Activated CD4-positive, CD25-positive, alpha-beta regulatory T cell treated with anti-CD3 and anti-CD28 coated beads, Interleukin-2, amount 50 U/mL, for 24 hours (primary cell): ENCODE results near the gene CHRNA4.
"Not testable (repeated sequence)": the region's sequence is repeated elsewhere in the genome, so short reads cannot be mapped to it uniquely, and the experiment has no call there.

Experiments used
- ATAC-seq, 2 donors: fragments of 150-1000 bp; cut with Tn5 transposase; one replicate each; pipeline ENCODE4 v1.10.0; 2021; ENCODE audit warnings: mild to moderate bottlenecking in 1 of 2, moderate library complexity in 1 of 2

The CHRNA4 gene

DNA sequence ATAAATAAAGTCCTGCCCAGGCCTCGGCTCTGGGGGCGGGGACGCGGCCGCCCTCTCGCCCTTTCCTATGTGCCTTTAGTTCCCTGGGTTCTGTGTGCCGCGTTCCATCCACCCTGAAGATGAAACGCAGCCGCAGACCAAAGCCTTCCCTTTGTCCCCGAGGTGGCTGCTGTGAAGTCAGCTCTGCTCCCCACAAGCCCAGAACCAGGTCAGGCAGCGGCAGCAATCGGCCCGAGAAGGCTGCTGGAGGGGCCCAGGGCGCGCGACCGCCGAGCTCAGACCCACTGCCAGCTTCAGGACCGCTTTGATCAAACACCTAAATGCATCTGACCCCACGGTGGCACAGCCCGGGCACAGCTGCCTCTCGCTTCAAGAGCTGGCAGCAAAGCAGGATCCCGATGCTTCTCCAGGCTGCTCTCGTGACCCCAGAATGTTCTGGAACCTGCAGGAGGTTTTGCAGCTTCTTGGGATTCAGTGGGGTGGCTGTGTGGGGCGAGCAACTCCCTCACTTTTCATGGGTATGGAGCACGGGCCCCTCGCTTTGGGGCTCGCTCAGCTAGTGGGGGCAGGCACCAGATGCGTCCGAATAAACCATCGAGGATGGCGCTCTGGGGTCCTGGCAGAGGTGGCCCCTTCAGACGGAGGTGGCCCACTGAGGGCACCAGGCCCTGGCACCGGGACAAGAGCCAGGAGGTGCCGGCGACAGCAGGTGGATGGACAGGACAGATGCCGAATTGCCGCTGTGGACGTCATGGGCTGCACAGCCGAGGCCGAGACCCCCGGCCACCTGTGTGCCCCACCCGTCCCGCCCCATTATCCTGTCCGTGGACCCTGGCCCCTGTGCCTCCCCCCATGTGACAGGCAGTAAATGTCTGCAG, 13.0 kb downstream of the CHRNA4 start:
- no peak for ATAC-seq

GRCh38 chr20:63347081-63347741, 13.9 kb downstream of the CHRNA4 start:
- no peak for ATAC-seq

DNA sequence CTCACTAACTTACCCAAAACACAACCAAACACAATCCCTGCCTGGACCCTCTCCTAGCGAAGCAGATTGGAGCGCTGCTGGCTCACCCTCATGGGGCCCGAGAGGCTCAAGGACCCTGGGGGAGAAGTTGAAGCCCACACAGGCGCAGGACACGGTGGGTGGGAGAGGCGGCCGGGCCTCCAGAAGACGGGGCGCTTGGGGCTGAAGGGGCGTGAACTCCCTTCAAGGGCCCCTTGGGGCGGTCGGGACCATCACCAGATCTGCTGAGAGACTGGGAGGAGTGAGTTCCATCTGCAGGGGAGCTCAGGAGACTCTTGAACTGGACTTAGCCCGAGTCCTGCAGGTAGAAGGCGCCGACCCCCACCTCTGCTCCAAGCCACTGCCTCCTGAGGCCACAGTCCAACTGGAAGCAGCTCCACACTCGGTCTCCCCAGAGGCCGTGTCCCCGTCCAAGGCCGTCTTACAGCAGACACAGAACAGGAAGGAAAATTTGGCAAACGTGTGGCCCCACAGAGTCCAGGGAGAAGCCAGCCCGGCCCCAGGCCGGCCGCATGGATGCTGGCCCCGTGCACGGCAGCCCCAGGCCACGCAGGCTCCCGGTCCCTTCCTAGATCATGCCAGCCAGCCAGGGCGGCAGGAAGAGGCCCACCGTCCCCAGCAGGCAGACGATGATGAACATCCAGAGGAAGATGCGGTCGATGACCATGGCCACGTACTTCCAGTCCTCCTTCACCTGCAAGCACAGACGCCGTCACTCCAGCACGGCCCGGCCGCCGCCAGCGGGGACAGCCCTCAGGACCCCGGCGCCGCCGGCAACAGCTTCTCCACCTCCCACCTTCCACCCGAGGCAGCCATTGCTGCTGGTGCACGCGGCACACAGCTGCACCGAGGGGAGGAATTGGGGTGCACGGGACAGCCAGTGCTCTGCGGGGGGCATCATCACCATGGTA, 14.7 kb downstream of the CHRNA4 start:
- ATAC-seq, result no peak

GRCh38 chr20:63345328-63346100, 15.6 kb downstream of the CHRNA4 start:
- ATAC-seq, result no peak

GRCh38 chr20:63344616-63345327, 16.4 kb downstream of the CHRNA4 start:
- ATAC-seq, result no peak

GRCh38 chr20:63343460-63344445, 17.4 kb downstream of the CHRNA4 start:
- no peak for ATAC-seq

DNA sequence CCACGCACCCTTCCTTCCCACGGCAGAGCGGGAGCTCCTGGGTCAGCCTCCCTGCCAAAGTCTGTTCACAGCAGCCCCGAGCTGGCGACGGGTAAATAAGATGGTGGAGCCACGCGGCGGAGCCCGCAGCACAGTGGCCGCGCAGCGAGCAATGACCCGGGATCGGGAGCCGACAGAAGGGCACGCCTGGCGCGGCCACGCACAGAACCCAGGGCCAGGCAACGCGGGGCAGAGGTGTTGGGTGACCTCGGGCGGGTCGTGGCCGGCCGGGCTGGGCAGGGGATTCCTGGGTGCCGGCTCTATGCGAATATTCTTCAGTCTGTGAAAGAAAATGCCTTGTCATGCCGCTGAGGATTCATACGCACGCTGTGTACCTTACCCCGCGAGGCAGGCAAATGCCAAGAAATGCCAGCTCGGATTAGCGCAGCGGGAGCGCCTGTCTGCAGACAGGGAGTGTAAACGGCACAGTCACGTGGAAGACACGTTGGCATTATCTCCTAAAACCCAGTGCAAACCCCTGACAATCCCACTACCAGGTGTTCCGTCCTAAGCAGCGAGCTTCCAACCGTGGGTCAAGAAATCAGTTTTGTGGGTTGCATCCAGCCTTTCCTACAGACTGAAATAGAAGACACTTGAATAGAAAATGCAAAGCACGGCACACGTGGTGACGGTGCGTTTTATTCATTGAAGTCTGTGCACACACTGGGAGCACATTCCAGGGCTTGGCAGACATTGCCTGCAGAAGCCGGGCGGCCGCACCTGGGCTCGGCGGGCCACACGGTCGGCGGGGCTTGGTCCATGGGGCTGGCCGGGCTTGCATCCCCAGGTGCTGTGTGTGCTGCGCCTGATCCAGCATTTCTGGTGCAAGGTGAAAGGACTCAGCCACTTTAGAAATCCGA, 18.3 kb downstream of the CHRNA4 start:
- no peak for ATAC-seq

GRCh38 chr20:63340158-63340688, 20.9 kb downstream of the CHRNA4 start:
- not testable (repeated sequence) for ATAC-seq

DNA sequence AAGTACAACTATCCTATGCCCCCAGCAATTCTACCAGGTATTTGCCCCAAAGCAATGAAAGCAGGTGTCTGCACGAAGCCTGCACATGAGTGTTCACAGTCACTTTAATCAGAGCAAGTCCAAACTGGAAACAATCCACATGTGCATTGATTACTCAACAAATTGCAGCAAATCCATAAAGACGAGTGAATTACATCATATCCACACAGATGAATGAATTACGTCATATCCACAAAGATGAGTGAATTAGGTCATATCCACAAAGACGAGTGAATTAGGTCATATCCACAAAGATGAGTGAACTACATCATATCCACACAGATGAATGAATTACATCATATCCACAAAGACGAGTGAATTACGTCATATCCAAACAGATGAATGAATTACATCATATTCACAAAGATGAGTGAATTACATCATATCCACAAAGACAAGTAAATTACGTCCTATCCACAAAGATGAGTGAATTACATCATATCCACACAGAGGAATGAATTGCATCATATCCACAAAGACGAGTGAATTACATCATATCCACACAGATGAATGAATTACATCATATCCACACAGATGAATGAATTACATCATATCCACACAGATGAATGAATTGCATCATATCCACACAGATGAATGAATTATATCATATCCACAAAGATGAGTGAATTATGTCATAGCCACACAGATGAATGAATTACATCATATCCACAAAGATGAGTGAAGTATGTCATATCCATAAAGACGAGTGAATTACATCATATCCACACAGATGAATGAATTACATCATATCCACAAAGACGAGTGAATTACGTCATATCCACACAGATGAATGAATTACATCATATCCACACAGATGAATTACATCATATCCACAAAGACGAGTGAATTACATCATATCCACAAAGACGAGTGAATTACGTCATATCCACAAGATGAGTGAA, 21.7 kb downstream of the CHRNA4 start:
- ATAC-seq, result not testable (repeated sequence)

GRCh38 chr20:63337786-63338420, 23.2 kb downstream of the CHRNA4 start:
- ATAC-seq, result no peak

- ATAC-seq, result no peak
Observed at GRCh38 chr20:63336232-63336752, 24.9 kb downstream of the CHRNA4 start.

- no peak for ATAC-seq
Observed at GRCh38 chr20:63335711-63336110, 25.4 kb downstream of the CHRNA4 start.

DNA sequence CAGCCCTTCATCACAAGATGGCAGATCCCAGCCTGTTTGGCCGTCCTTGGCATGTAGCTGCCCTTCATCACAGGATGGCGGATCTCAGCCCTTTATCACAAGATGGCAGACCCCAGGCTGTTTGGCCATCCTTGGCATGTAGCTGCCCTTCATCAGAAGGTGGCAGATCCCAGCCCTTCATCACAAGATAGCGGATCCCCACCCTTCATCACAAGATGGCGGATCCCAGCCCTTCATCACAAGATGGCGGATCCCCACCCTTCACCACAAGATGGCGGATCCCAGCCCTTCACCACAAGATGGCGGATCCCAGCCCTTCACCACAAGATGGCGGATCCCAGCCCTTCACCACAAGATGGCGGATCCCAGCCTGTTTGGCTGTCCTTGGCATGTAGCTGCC, 26.1 kb downstream of the CHRNA4 start:
- ATAC-seq, result not testable (repeated sequence)

DNA sequence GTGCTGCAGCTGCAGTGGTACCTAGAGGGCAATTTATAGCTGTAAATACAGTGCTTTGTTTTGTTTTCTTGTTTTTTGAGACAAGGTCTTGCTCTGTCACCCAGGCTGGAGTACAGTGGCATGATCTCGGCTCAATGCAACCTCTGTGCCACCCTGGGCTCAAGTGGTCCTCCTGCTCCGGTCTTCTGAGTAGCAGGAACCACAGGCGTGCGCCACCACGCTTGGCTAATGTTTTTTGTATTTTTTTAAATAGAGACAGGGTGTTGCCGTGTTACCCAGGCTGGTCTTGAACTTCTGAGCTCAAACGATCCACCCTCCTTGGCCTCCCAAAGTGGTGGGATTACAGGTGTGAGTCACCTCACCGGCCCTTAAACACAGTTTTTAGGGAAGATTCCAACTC, 26.8 kb downstream of the CHRNA4 start:
- ATAC-seq, result no peak

DNA sequence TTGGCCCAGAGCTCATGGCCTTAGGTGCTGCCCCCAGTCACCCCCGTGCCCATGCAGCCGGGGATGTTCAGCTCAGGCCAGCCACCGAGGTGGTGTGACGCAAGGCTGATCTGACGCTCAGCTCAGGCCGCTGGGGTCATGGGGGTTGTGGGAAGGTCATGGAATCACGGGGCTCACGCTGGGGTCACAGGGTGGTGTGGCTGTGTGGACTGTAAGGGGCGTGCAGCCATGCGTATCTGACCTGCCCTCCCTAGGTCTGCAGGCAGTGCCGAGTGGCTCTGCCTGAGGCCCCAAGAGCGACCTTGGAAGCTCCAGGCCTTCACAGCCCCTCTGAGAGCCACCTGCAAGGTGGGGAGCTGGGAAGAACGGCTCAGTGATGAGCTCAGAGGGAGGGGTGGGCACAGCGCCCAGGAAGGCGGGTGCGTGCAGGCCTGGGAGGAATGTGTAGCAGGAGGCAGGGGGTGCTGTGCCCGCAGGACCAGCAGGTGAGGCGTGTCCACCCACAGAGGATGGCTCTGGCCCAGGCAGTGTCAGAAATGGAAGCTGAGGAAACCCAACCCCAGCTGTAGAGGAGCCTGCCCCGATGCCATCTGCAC, 27.8 kb downstream of the CHRNA4 start:
- ATAC-seq, result no peak

GRCh38 chr20:63332488-63333240, 28.5 kb downstream of the CHRNA4 start:
- ATAC-seq, result no peak
